IMR-90 (cell line): ENCODE results near the gene KLHL28. TPM values are rescaled to one million over a fixed set of nuclear protein-coding genes. Genes with fewer than 3 reads are reported as not detected.

Experiments
- ATAC-seq: fragments of 200-7000 bp; cut with Tn5 transposase; 2 replicates; pipeline ENCODE4 v1.9.1; 2020; ENCODE audit warnings: low read depth, mild to moderate bottlenecking, moderate library complexity
- BruUV-seq: library from RNA; stranded (reverse); fragments of 400-500 nt; replicated peaks from 2 replicates; lab custom pipeline; 2021; lab: Mats Ljungman, UMichigan
- CTCF ChIA-PET: fragments of 300-600 bp; formaldehyde crosslinking; extraction: SDS; loops from one replicate; lab custom pipeline; 2021; ENCODE audit warnings: antibody characterized with exemption; lab: Yijun Ruan, JAX
- POLR2A ChIA-PET: fragments of 300-600 bp; sonication (Branson Sonifier 250); formaldehyde crosslinking; loops from one replicate; lab custom pipeline; 2022; ENCODE audit warnings: antibody characterized with exemption; ENCODE audit not compliant: unreplicated experiment; lab: Charles Lee
- DNase-seq: peaks from one replicate; pipeline ENCODE4 v3.0.0; 2013
- H2AFZ ChIP-seq: replicated peaks from 2 replicates; pipeline ENCODE3; 2013; ENCODE audit warnings: low read length, mild to moderate bottlenecking; ENCODE audit not compliant: poor library complexity
- H2AK5ac ChIP-seq: 2 replicates; pipeline ENCODE4 v1.6.1; 2013; ENCODE audit warnings: low read depth, low read length, inconsistent platforms
- H2AK9ac ChIP-seq: replicated peaks from 2 replicates; pipeline ENCODE3; 2013; ENCODE audit warnings: mild to moderate bottlenecking, low read depth, low read length, moderate library complexity; ENCODE audit not compliant: poor library complexity
- H2BK120ac ChIP-seq: 2 replicates; pipeline ENCODE4 v1.6.1; 2013; ENCODE audit warnings: low read depth, low read length, inconsistent platforms
- H2BK15ac ChIP-seq: 3 replicates; pipeline ENCODE4 v1.6.1; 2013; ENCODE audit warnings: low read depth, low read length, inconsistent platforms
- H2BK20ac ChIP-seq: 2 replicates; pipeline ENCODE4 v1.6.1; 2013; ENCODE audit warnings: low read depth, mild to moderate bottlenecking, inconsistent platforms, low read length, moderate library complexity
- H2BK5ac ChIP-seq: 2 replicates; pipeline ENCODE4 v1.6.1; 2013; ENCODE audit warnings: mild to moderate bottlenecking, low read depth, low read length, inconsistent platforms; ENCODE audit not compliant: poor library complexity, severe bottlenecking
- H3K14ac ChIP-seq: replicated peaks from 2 replicates; pipeline ENCODE4 v1.6.1; 2013; ENCODE audit warnings: low read depth, low read length, inconsistent platforms
- H3K18ac ChIP-seq: 2 replicates; pipeline ENCODE4 v1.6.1; 2013; ENCODE audit warnings: low read depth, low read length, control low read depth
- H3K23ac ChIP-seq: 2 replicates; pipeline ENCODE4 v1.6.1; 2013; ENCODE audit warnings: low read depth, low read length, inconsistent platforms
- H3K27ac ChIP-seq: 2 replicates; pipeline ENCODE4 v1.5.1; 2013; ENCODE audit warnings: mild to moderate bottlenecking, control low read depth, low read length; ENCODE audit not compliant: insufficient read depth
- H3K27me3 ChIP-seq: 2 replicates; pipeline ENCODE4 v1.6.1; 2013; ENCODE audit warnings: low read length; ENCODE audit not compliant: control insufficient read depth, insufficient read depth
- H3K36me3 ChIP-seq: 2 replicates; pipeline ENCODE4 v1.6.1; 2013; ENCODE audit warnings: low read length, mixed read lengths; ENCODE audit not compliant: control insufficient read depth, insufficient read depth
- H3K4ac ChIP-seq: 2 replicates; pipeline ENCODE4 v1.6.1; 2013; ENCODE audit warnings: low read depth, low read length, inconsistent platforms
- H3K4me1 ChIP-seq: 2 replicates; pipeline ENCODE4 v1.6.1; 2013; ENCODE audit warnings: low read length, mixed read lengths; ENCODE audit not compliant: control insufficient read depth, insufficient read depth
- H3K4me2 ChIP-seq: 2 replicates; pipeline ENCODE4 v1.6.1; 2013; ENCODE audit warnings: low read depth, mild to moderate bottlenecking, control low read depth, low read length, moderate library complexity
- H3K4me3 ChIP-seq: 2 replicates; pipeline ENCODE4 v1.5.1; 2013; ENCODE audit warnings: low read depth, mild to moderate bottlenecking, control low read depth, low read length, moderate library complexity; ENCODE audit not compliant: insufficient read depth
- H3K56ac ChIP-seq: 2 replicates; pipeline ENCODE4 v1.6.1; 2013; ENCODE audit warnings: low read length, inconsistent platforms; ENCODE audit not compliant: insufficient read depth; ENCODE audit errors: extremely low read depth
- H3K79me1 ChIP-seq, 2 experiments: 2 replicates each; pipeline ENCODE4 v1.6.1; 2013; ENCODE audit warnings: low read length in 2 of 2, inconsistent platforms in 1 of 2, low read depth in 1 of 2
- H3K9ac ChIP-seq: 2 replicates; pipeline ENCODE4 v1.6.1; 2013; ENCODE audit warnings: low read depth, low read length, control low read depth
- H3K9me1 ChIP-seq: 2 replicates; pipeline ENCODE4 v1.6.1; 2013; ENCODE audit warnings: low read length, inconsistent platforms; ENCODE audit not compliant: insufficient read depth
- H3K9me3 ChIP-seq: 2 replicates; pipeline ENCODE4 v1.6.1; 2013; ENCODE audit warnings: low read length; ENCODE audit not compliant: control insufficient read depth, insufficient read depth
- H4K20me1 ChIP-seq: 2 replicates; pipeline ENCODE4 v1.6.1; 2013; ENCODE audit warnings: low read length, inconsistent platforms; ENCODE audit not compliant: insufficient read depth
- H4K5ac ChIP-seq: 2 replicates; pipeline ENCODE4 v1.6.1; 2013; ENCODE audit warnings: mild to moderate bottlenecking, low read depth, low read length, control low read depth
- H4K8ac ChIP-seq, 2 experiments: 2 replicates each; pipeline ENCODE4 v1.6.1; 2013; ENCODE audit warnings: low read depth in 2 of 2, low read length in 2 of 2, control low read depth in 1 of 2, inconsistent platforms in 1 of 2
- H4K91ac ChIP-seq: 2 replicates; pipeline ENCODE4 v1.6.1; 2013; ENCODE audit warnings: low read depth, low read length, inconsistent platforms; ENCODE audit not compliant: insufficient read depth
- BHLHE40 ChIP-seq: fragments of 150-350 bp; IDR thresholded peaks from 2 replicates; pipeline ENCODE4 v1.6.1; 2016; ENCODE audit warnings: mild to moderate bottlenecking, low read depth, low read length
- WGBS, 2 experiments: methylation state at CpG; one replicate each; pipeline versions ENCODE4 v1.1.5 to v1.1.7; 2013; ENCODE audit warnings: missing lambda C conversion rate in 2 of 2; ENCODE audit not compliant: insufficient read length in 1 of 2; ENCODE audit errors: extremely low coverage in 2 of 2; 5-methylcytosine and 5-hydroxymethylcytosine counted together
- dilution Hi-C: fragments of 300-500 bp; cut with HindIII; formaldehyde crosslinking; loops from one replicate; pipeline ENCODE4 v1.14.3; 2018; ENCODE audit warnings: low sequenced_read_pairs; ENCODE audit not compliant: unreplicated experiment
- in situ Hi-C: fragments of 300-500 bp; cut with MboI; formaldehyde crosslinking; loops from 3 replicates; pipeline ENCODE4 v1.14.3; 2019; ENCODE audit warnings: low sequenced_read_pairs, inconsistent platforms, mixed read lengths
- intact Hi-C: fragments of 100-400 bp; cut with micrococcal nuclease; formaldehyde crosslinking; loops from 2 replicates; pipeline ENCODE4 v1.10.0; 2022
- polyA plus RNA-seq, 3 experiments: library from polyadenylated mRNA; depleted of rRNA; stranded (reverse); fragments of >200 nt; gene quantifications; 2 replicates each; pipeline ENCODE4 v1.2.3, GENCODE V29; 2012; ENCODE audit warnings: low replicate concordance in 1 of 3
- total RNA-seq: library from RNA; depleted of rRNA; stranded (reverse); fragments of >200 nt; gene quantifications from 2 replicates; pipeline ENCODE4 v1.2.3, GENCODE V29; 2012
- TF ChIP-seq, protein P1 (sequence below): fragments of 150-350 bp; IDR thresholded peaks from 2 replicates; pipeline ENCODE4 v1.6.1; 2016; ENCODE audit warnings: low read depth, mild to moderate bottlenecking, low read length, moderate library complexity, borderline replicate concordance

The KLHL28 gene
- total and polyA plus RNA-seq, 2 of the 4 experiments (the other 2 are of a cell fraction): 2.9 to 7.7 TPM

DNA sequence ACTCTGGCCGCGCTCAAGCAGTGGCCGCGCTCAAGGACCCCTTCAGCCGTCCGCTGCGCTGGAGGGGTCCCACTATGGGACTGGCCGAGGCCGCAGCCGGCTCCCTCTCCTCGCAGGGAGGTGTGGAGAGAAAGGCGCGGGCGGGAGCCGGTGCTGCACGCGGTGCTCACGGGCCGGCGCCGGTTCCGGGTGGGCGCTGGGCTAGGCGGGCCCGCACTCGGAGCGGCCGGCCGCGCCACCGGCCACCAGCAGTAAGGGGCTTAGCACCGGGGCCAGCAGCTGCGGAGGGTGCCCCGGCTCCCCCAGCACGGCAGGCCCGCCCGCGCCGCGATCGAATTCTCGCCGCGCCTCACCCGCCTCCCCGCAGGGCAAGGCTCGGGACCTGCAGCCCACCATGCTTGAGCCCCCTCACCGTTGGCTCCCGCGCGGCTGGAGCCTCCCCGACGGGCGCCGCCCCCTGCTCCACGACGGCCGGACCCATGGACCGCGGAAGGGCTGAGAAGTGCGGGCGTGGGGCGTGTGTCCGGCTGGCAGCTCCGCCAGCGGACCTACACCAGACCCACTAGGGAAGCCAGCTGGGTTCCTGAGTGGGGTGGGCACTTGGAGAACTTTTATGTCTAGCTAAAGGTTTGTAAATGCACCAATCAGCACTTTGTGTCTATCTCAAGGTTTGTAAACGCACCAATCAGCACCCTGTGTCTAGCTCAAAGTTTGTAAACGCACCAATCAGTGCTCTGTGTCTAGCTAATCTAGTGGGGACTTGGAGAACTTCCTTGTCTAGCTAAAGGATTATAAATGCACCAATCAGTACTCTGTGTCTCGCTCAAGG lies 49.5 kb downstream of the KLHL28 start:
- Histone ChIP-seq H2BK5ac (no peak overlapping the region), H2BK120ac (no peak overlapping the region), H3K23ac (no peak overlapping the region), H2AK9ac (no peak overlapping the region), H3K36me3 (no peaks in the 10 kb centered on the region), H3K4me2 (peak overlapping the region; percentile 60; the same call in 1 of the 2 replicates), H3K4me3 (peak overlapping the region; percentile 29; the same call in 1 of the 2 replicates), H4K20me1 (no peaks in the 10 kb centered on the region), H2BK15ac (no peak overlapping the region), H3K27ac (no peak overlapping the region), H3K56ac (no peak overlapping the region), H2AFZ (peak overlapping the region; percentile 85), H3K14ac (no peak overlapping the region; the same call in 1 of the 2 replicates), H4K91ac (no peak overlapping the region), H4K8ac (no peak overlapping the region), H3K9me3 (no peaks in the 10 kb centered on the region), H2BK20ac (no peak overlapping the region), H3K27me3 (peaks cover 5% of the 10 kb centered on the region; the same call in 1 of the 2 replicates), H3K9ac (peak overlapping the region; percentile 12; the same call in 1 of the 2 replicates), H2AK5ac (no peak overlapping the region), H3K79me1 (no peaks in the 10 kb centered on the region), H4K5ac (no peak overlapping the region), H3K4me1 (0 out of 2 replicates have a peak, but pooled peaks cover 1% of the 10 kb centered on the region), H3K9me1 (no peaks in the 10 kb centered on the region), H3K4ac (no peak overlapping the region), H3K18ac (no peak overlapping the region)
- peak; percentile 37; the same call in 1 of the 2 replicates for TF ChIP-seq BHLHE40
- TF ChIP-seq, protein P1, sequence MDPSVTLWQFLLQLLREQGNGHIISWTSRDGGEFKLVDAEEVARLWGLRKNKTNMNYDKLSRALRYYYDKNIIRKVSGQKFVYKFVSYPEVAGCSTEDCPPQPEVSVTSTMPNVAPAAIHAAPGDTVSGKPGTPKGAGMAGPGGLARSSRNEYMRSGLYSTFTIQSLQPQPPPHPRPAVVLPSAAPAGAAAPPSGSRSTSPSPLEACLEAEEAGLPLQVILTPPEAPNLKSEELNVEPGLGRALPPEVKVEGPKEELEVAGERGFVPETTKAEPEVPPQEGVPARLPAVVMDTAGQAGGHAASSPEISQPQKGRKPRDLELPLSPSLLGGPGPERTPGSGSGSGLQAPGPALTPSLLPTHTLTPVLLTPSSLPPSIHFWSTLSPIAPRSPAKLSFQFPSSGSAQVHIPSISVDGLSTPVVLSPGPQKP: no peak
- ATAC-seq (peak; percentile 30; the same call in 1 of the 2 replicates), DNase-seq (no peak)
- no TSS peak for BruUV-seq
- POLR2A ChIA-PET: no interaction called here
- intact Hi-C loops (loop anchor here (5.0 kb wide), 2 partner anchors 175 to 340 kb away; partner anchors contain the start of gene MIS18BP1), in situ Hi-C loops (loop anchor here (5.0 kb wide), 1 partner anchor 355 kb away; no protein-coding TSS in a partner anchor), dilution Hi-C loops (no loop called here)
- 18% methylated on average over 32 of the region's 69 CpGs; no CpG with 5 or more reads in 1 of the 2 experiments for WGBS, 2 experiments
- CTCF ChIA-PET: interaction anchor here (2.5 kb wide), 1 partner anchor 356 kb away, joined by 18 read pairs; no protein-coding TSS in a partner anchor
